Measurements from ENCODE around the gene LHFPL3.
"Not testable (repeated sequence)": the region's sequence is repeated elsewhere in the genome, so short reads cannot be mapped to it uniquely, and the experiment has no call there.

The LHFPL3 gene

GRCh38 chr7:104695563-104695962 lies 367.2 kb downstream of the LHFPL3 start:
- TF ChIP-seq CTCF (IDR thresholded peaks at IDR 0.05; ENCODE audit: low read depth, low read length) = no peak
- DNase-seq (ENCODE audit: extremely low read depth, low read depth) = no peak

GRCh38 chr7:104700336-104700735 lies 371.9 kb downstream of the LHFPL3 start:
- no peak for DNase-seq (ENCODE audit: extremely low read depth, low read depth)
- no peak for TF ChIP-seq CTCF (IDR thresholded peaks at IDR 0.05; ENCODE audit: low read depth, low read length)

GRCh38 chr7:104721027-104721426 lies 392.6 kb downstream of the LHFPL3 start:
- DNase-seq (ENCODE audit: extremely low read depth, low read depth) = not testable (repeated sequence)

- TF ChIP-seq CTCF (IDR thresholded peaks at IDR 0.05; ENCODE audit: low read depth, low read length) = no peak
- no peak for DNase-seq (ENCODE audit: extremely low read depth, low read depth)
Measured at GRCh38 chr7:104723001-104723400, 394.6 kb downstream of the LHFPL3 start.

- no peak for TF ChIP-seq CTCF (IDR thresholded peaks at IDR 0.05; ENCODE audit: low read depth, low read length)
- DNase-seq (ENCODE audit: extremely low read depth, low read depth) = no peak
Measured at GRCh38 chr7:104758504-104758903, 430.1 kb downstream of the LHFPL3 start.

GRCh38 chr7:104761892-104762291 lies 433.5 kb downstream of the LHFPL3 start:
- TF ChIP-seq CTCF (IDR thresholded peaks at IDR 0.05; ENCODE audit: low read depth, low read length) = no peak

GRCh38 chr7:104767113-104767512 lies 438.7 kb downstream of the LHFPL3 start:
- TF ChIP-seq CTCF (IDR thresholded peaks at IDR 0.05; ENCODE audit: low read depth, low read length) = no peak
- no peak for DNase-seq (ENCODE audit: extremely low read depth, low read depth)

More at GRCh38 chr7:104761892-104762291, 433.5 kb downstream of the LHFPL3 start:
- DNase-seq (ENCODE audit: extremely low read depth, low read depth) = no peak

- DNase-seq (ENCODE audit: extremely low read depth, low read depth) = no peak
- TF ChIP-seq CTCF (IDR thresholded peaks at IDR 0.05; ENCODE audit: low read depth, low read length) = no peak
Measured at GRCh38 chr7:104767826-104768536, 439.6 kb downstream of the LHFPL3 start.

Measured in AG09319 (cell line).